GM23248 (cell line): ENCODE measurements around the gene PCDHGA4. TPM values are rescaled to one million over a fixed set of nuclear protein-coding genes. Genes with fewer than 3 reads are reported as not detected.
"Not testable (repeated sequence)": the region's sequence is repeated elsewhere in the genome, so short reads cannot be mapped to it uniquely, and the experiment has no call there.

Experiments
- DNase-seq: peaks from one replicate; pipeline ENCODE4 v3.0.0-alpha.2; 2015
- H2AFZ ChIP-seq: fragments of 200-600 bp; sonication (generic); 2 replicates; pipeline ENCODE4 v1.6.1; 2016; ENCODE audit warnings: antibody characterized with exemption
- H3F3A ChIP-seq: fragments of 200-600 bp; sonication (generic); 2 replicates; pipeline ENCODE4 v1.6.1; 2016; ENCODE audit warnings: mild to moderate bottlenecking, antibody characterized with exemption, mixed run types; ENCODE audit not compliant: insufficient read depth
- H3K27ac ChIP-seq: fragments of 200-600 bp; sonication (generic); 2 replicates; pipeline ENCODE4 v1.5.1; 2016; ENCODE audit warnings: mild to moderate bottlenecking
- H3K27me3 ChIP-seq: fragments of 200-600 bp; sonication (generic); replicated peaks from 2 replicates; pipeline ENCODE4 v1.6.1; 2016; ENCODE audit warnings: mild to moderate bottlenecking; ENCODE audit not compliant: insufficient read depth
- H3K36me3 ChIP-seq: fragments of 200-600 bp; sonication (generic); 2 replicates; pipeline ENCODE4 v1.6.1; 2016; ENCODE audit warnings: low read depth, mild to moderate bottlenecking
- H3K4me1 ChIP-seq: fragments of 200-600 bp; sonication (generic); 2 replicates; pipeline ENCODE4 v1.6.1; 2016; ENCODE audit warnings: mild to moderate bottlenecking; ENCODE audit not compliant: insufficient read depth
- H3K4me2 ChIP-seq: fragments of 200-600 bp; sonication (generic); one replicate; pipeline ENCODE4 v1.6.1; 2016; ENCODE audit warnings: mild to moderate bottlenecking; ENCODE audit not compliant: unreplicated experiment
- H3K4me3 ChIP-seq: fragments of 200-600 bp; sonication (generic); 2 replicates; pipeline ENCODE4 v1.5.1; 2016; ENCODE audit warnings: mild to moderate bottlenecking
- H3K79me2 ChIP-seq: fragments of 200-600 bp; sonication (generic); 2 replicates; pipeline ENCODE4 v1.6.1; 2016; ENCODE audit warnings: mild to moderate bottlenecking; ENCODE audit not compliant: insufficient read depth
- H3K9ac ChIP-seq: fragments of 200-600 bp; sonication (generic); 2 replicates; pipeline ENCODE4 v1.6.1; 2016; ENCODE audit warnings: mild to moderate bottlenecking
- H3K9me2 ChIP-seq: fragments of 200-600 bp; sonication (generic); 2 replicates; pipeline ENCODE4 v1.6.1; 2016; ENCODE audit warnings: mixed run types, mild to moderate bottlenecking, moderate library complexity; ENCODE audit not compliant: insufficient read depth
- H3K9me3 ChIP-seq: fragments of 200-600 bp; sonication (generic); one replicate; pipeline ENCODE4 v1.6.1; 2017; ENCODE audit warnings: low read depth
- H4K20me1 ChIP-seq: fragments of 200-600 bp; sonication (generic); 2 replicates; pipeline ENCODE4 v1.6.0; 2016; ENCODE audit not compliant: insufficient read depth
- EZH2 ChIP-seq: fragments of 200-600 bp; sonication (generic); IDR thresholded peaks from 2 replicates; pipeline ENCODE4 v1.6.1; 2018; ENCODE audit warnings: antibody characterized with exemption, mild to moderate bottlenecking; ENCODE audit not compliant: insufficient read depth, poor library complexity, severe bottlenecking
- EZH2phosphoT487 ChIP-seq: fragments of 200-600 bp; sonication (generic); IDR thresholded peaks from 2 replicates; pipeline ENCODE4 v1.6.1; 2018; ENCODE audit warnings: antibody characterized with exemption, moderate library complexity, mild to moderate bottlenecking, low read depth; ENCODE audit not compliant: insufficient read depth
- WGBS, 2 experiments: methylation state at CpG; one replicate each; pipeline ENCODE4 v1.1.6; 2015 to 2017; ENCODE audit warnings: low lambda C conversion rate in 2 of 2, low coverage in 1 of 2; ENCODE audit errors: missing lambda C conversion rate in 2 of 2; 5-methylcytosine and 5-hydroxymethylcytosine counted together
- in situ Hi-C: fragments of 300-500 bp; cut with MboI; formaldehyde crosslinking; loops from 2 replicates; pipeline ENCODE4 v1.15.0; 2020
- polyA plus RNA-seq: library from polyadenylated mRNA; unstranded; fragments of >200 nt; fragmentation: Nextera tagmentation; extraction: Ambion mirVana; gene quantifications from 2 replicates; pipeline ENCODE4 v1.2.1, GENCODE V29; 2016
- total RNA-seq: library from RNA; depleted of rRNA; stranded (reverse); fragments of >200 nt; shearing (Covaris generic); gene quantifications from 2 replicates; pipeline ENCODE4 v1.2.3, GENCODE V29; 2014

PCDHGA4 gene
- total and polyA plus RNA-seq, 2 experiments from 2014 or later, result 8.6 to 10.8 TPM

- H3K36me3 ChIP-seq, result no peaks in the 10 kb centered on the region
- no peaks in the 10 kb centered on the region for H3F3A ChIP-seq
- in situ Hi-C loops, result no loop called here
- no peak within 1 kb of the TSS; the same call in 1 of the 2 replicates for H3K4me3 ChIP-seq
- H4K20me1 ChIP-seq, result no peaks in the 10 kb centered on the region
- H3K9me3 ChIP-seq, result no peaks in the 10 kb centered on the region
- no peaks in the 10 kb centered on the region for H3K27me3 ChIP-seq
- no peak within 1 kb of the TSS for H3K9ac ChIP-seq
- 34 to 38% methylated on average over 36 to 37 of the region's 37 CpGs for WGBS, 2 experiments
- no peaks in the 10 kb centered on the region for H3K79me2 ChIP-seq
- no peaks in the 10 kb centered on the region for H3K9me2 ChIP-seq
- H3K27ac ChIP-seq, result no peak within 1 kb of the TSS
- no peak for DNase-seq
- TF ChIP-seq EZH2phosphoT487 (no peak), EZH2 (no peak)
- H3K4me2 ChIP-seq, result no peak within 1 kb of the TSS
- H3K4me1 ChIP-seq, result no peaks in the 10 kb centered on the region
- H2AFZ ChIP-seq, result no peak within 1 kb of the TSS; the same call in 1 of the 2 replicates
Measured at GRCh38 chr5:141382469-141383294, 27.9 kb downstream of the PCDHGA4 start, which contains the start of gene PCDHGA7. Gene PCDHGA7 (plus strand): TSS chr5:141382742. CDS start chr5:141382900, 158 bp downstream.

DNA sequence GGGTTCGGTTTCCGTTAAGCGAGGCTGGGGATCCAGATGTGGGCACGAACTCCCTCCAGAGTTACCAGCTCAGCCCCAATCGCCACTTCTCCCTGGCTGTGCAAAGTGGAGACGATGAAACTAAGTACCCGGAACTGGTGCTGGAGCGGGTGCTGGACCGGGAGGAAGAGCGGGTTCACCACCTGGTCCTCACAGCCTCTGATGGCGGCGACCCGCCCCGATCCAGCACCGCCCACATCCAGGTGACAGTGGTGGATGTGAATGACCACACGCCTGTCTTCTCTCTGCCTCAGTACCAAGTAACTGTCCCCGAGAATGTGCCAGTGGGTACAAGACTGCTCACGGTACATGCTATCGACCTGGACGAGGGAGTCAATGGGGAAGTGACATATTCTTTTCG, 28.5 kb downstream of the PCDHGA4 start:
- H3K27me3 ChIP-seq, result no peaks in the 10 kb centered on the region
- TF ChIP-seq EZH2, result no peak
- TF ChIP-seq EZH2phosphoT487, result no peak
- no peak overlapping the region for H3K4me3 ChIP-seq
- H3K4me2 ChIP-seq, result no peak overlapping the region
- H3K9ac ChIP-seq, result no peak overlapping the region
- no peaks in the 10 kb centered on the region for H3F3A ChIP-seq
- no peaks in the 10 kb centered on the region for H3K9me2 ChIP-seq
- H3K4me1 ChIP-seq, result no peaks in the 10 kb centered on the region
- no peak for DNase-seq
- H2AFZ ChIP-seq, result no peak overlapping the region
- H3K9me3 ChIP-seq, result no peaks in the 10 kb centered on the region
- no peaks in the 10 kb centered on the region for H4K20me1 ChIP-seq
- H3K79me2 ChIP-seq, result no peaks in the 10 kb centered on the region
- H3K36me3 ChIP-seq, result no peaks in the 10 kb centered on the region
- no peak overlapping the region for H3K27ac ChIP-seq
- in situ Hi-C loops, result no loop called here
- 41 to 42% methylated on average over 18 to 21 of the region's 21 CpGs for WGBS, 2 experiments

DNA sequence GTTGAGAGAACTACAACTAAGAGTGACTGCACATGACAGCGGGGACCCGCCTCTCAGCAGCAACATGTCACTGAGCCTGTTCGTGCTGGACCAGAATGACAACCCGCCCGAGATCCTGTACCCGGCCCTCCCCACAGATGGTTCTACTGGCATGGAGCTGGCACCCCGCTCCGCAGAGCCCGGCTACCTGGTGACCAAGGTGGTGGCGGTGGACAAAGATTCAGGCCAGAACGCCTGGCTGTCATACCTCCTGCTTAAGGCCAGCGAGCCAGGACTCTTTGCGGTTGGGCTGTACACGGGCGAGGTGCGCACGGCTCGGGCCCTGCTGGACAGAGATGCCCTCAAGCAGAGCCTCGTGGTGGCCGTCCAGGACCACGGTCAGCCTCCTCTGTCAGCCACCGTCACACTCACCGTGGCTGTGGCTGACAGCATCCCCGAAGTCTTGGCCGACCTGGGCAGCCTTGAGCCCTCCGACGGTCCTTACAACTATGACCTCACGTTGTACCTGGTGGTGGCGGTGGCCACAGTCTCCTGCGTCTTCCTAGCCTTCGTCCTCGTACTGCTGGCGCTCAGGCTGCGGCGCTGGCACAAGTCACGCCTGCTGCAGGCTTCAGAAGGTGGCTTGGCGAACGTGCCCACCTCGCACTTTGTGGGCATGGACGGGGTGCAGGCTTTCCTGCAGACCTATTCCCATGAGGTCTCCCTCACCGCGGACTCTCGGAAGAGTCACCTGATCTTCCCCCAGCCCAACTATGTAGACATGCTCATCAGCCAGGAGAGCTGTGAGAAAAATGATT, 29.8 kb downstream of the PCDHGA4 start:
- Histone ChIP-seq H3K4me1 (no peaks in the 10 kb centered on the region), H3K36me3 (no peaks in the 10 kb centered on the region), H2AFZ (no peak overlapping the region), H4K20me1 (no peaks in the 10 kb centered on the region), H3K4me2 (no peak overlapping the region), H3K9me2 (no peaks in the 10 kb centered on the region), H3K9ac (no peak overlapping the region), H3K79me2 (no peaks in the 10 kb centered on the region), H3F3A (no peaks in the 10 kb centered on the region), H3K27me3 (no peaks in the 10 kb centered on the region), H3K9me3 (no peaks in the 10 kb centered on the region), H3K4me3 (no peak overlapping the region), H3K27ac (no peak overlapping the region)
- in situ Hi-C loops, result no loop called here
- TF ChIP-seq EZH2phosphoT487 (no peak), EZH2 (no peak)
- no peak for DNase-seq
- WGBS, 2 experiments, result 36 to 38% methylated on average over 42 to 43 of the region's 43 CpGs

DNA sequence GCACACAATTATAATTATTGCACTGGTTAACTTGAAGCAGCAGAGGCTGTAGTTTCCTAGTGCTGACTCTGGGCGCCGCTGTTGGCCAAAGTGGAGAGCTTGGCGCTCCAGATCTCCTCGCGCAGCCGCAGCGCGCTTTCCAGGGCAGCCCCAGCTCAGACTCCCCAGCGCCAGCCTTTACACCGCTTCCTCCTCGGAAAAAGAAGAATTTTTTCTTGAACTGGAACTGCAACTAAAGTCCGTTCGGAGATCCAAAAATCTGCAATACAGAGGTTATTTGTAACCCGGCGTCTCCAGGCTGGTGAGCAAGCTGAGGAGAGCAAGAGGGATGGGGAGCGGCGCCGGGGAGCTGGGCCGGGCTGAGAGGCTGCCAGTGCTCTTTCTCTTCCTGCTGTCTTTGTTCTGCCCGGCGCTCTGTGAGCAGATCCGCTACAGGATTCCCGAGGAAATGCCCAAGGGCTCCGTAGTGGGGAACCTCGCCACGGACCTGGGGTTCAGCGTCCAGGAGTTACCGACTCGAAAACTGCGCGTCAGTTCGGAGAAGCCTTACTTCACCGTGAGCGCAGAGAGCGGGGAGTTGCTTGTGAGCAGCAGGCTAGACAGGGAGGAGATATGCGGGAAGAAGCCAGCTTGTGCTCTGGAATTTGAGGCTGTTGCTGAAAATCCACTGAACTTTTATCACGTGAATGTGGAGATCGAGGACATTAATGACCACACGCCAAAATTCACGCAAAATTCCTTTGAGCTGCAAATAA, 32.9 kb downstream of the PCDHGA4 start, which contains the start of gene PCDHGB4:
Gene PCDHGB4, plus strand, starts transcription at position 142 of the 755 bp plus-strand sequence. Its CDS starts 187 bp downstream, at position 329.
- in situ Hi-C loops, H3K27ac ChIP-seq, H3K27me3 ChIP-seq, H3K9me3 ChIP-seq, H3K36me3 ChIP-seq, H3K9me2 ChIP-seq, H3K9ac ChIP-seq, H3F3A ChIP-seq, H4K20me1 ChIP-seq, H3K4me2 ChIP-seq, H3K79me2 ChIP-seq, H3K4me1 ChIP-seq: not testable (repeated sequence)
- WGBS, 2 experiments, result 13 to 19% methylated on average over 21 to 23 of the region's 40 CpGs
- peak within 1 kb of the TSS; percentile 62; the same call in 1 of the 2 replicates for H2AFZ ChIP-seq
- DNase-seq, result peak; percentile 61
- H3K4me3 ChIP-seq, result peak within 1 kb of the TSS; percentile 66
